Measurements from ENCODE around the gene PRR5L.

GRCh38 chr11:36300650-36301049, 4.6 kb downstream of the PRR5L start:
- TF ChIP-seq, protein P1, sequence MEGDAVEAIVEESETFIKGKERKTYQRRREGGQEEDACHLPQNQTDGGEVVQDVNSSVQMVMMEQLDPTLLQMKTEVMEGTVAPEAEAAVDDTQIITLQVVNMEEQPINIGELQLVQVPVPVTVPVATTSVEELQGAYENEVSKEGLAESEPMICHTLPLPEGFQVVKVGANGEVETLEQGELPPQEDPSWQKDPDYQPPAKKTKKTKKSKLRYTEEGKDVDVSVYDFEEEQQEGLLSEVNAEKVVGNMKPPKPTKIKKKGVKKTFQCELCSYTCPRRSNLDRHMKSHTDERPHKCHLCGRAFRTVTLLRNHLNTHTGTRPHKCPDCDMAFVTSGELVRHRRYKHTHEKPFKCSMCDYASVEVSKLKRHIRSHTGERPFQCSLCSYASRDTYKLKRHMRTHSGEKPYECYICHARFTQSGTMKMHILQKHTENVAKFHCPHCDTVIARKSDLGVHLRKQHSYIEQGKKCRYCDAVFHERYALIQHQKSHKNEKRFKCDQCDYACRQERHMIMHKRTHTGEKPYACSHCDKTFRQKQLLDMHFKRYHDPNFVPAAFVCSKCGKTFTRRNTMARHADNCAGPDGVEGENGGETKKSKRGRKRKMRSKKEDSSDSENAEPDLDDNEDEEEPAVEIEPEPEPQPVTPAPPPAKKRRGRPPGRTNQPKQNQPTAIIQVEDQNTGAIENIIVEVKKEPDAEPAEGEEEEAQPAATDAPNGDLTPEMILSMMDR (IDR thresholded peaks at IDR 0.05) = no peak
- TF ChIP-seq EP300 (IDR thresholded peaks at IDR 0.05) (no peak), POLR2A (IDR thresholded peaks at IDR 0.05) (no peak)

Measured in tibial nerve (tissue), 4 donors.